Fibroblast of mammary gland (primary cell): ENCODE results near the gene KRTAP5-5.

ENCODE experiments used
- DNase-seq: peaks from one replicate; pipeline ENCODE4 v3.0.0-alpha.2; 2010; ENCODE audit warnings: low read depth
- H3K4me3 ChIP-seq: 2 replicates; pipeline ENCODE4 v1.5.1; 2011; ENCODE audit warnings: low read depth, mild to moderate bottlenecking, low read length, moderate library complexity; ENCODE audit not compliant: control insufficient read depth
- CTCF ChIP-seq: conservative IDR thresholded peaks from 2 replicates; pipeline ENCODE4 v1.5.1; 2011; ENCODE audit warnings: low read depth, low read length, inconsistent platforms; ENCODE audit not compliant: control insufficient read depth, insufficient read depth

The KRTAP5-5 gene

GRCh38 chr11:1648653-1649420 is 19.3 kb downstream of the KRTAP5-5 start:
- no peak overlapping the region for H3K4me3 ChIP-seq
- DNase-seq: no peak
- no peak for TF ChIP-seq CTCF

GRCh38 chr11:1650034-1650917 is 20.7 kb downstream of the KRTAP5-5 start:
- no peak overlapping the region for H3K4me3 ChIP-seq
- DNase-seq: no peak
- TF ChIP-seq CTCF: no peak

GRCh38 chr11:1650918-1651262 is 21.3 kb downstream of the KRTAP5-5 start:
- no peak for DNase-seq
- TF ChIP-seq CTCF: no peak
- no peak overlapping the region for H3K4me3 ChIP-seq

DNA sequence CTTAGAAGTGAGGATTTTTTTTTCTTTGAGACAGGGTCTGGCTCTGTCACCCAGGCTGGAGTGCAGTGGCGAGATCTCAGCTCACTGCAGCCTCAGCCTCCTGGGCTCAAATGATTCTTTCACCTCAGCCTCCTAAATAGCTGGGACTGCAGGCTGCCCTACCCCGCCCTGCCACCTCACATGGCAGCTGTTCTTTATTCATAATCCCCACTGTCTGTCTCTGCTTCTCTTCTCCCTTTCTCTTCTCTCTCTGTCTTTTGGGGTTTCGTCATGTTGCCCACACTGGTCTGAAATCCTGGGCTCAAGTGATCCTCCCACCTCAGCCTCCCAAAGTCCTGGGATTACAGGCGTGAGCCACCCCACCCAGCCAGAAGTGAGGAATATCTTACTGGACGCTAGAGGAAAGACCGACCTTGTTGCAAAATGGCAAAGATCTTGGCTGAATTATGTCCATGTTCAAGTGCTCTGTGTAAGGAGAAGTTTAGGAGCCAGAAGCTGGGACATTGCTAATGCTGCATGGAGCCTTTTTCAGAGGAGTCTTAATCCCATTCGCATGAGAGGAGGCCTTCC is 21.9 kb downstream of the KRTAP5-5 start:
- no peak for TF ChIP-seq CTCF
- no peak overlapping the region for H3K4me3 ChIP-seq
- DNase-seq: no peak

- TF ChIP-seq CTCF: no peak
- no peak overlapping the region for H3K4me3 ChIP-seq
- no peak for DNase-seq
Measured at GRCh38 chr11:1652026-1652425, 22.5 kb downstream of the KRTAP5-5 start.

DNA sequence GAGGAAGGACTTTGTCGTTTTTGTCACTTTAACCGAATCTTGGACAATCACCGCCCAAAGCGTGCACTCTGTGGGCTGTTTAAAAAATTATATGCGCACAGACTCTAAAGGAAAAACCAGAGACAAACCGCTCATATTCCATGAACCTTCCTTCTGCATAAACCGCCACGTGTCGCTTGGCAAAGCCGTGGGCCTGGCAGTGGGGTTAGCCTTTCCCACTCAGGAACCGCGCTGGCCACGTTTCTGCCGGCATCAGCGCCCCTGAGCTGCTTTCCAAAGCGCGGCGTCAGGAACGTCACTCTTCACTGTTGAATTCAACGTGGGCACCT is 22.8 kb downstream of the KRTAP5-5 start:
- DNase-seq: no peak
- TF ChIP-seq CTCF: no peak
- no peak overlapping the region for H3K4me3 ChIP-seq
